Astrocyte of the cerebellum (primary cell): ENCODE data around the gene ANTKMT.

ENCODE experiments used
- DNase-seq: peaks from one replicate; pipeline ENCODE4 v3.0.0-alpha.2; 2011; ENCODE audit warnings: low read depth
- H3K4me3 ChIP-seq: 2 replicates; pipeline ENCODE4 v1.5.1; 2011; ENCODE audit warnings: mild to moderate bottlenecking, low read depth, low read length, moderate library complexity
- CTCF ChIP-seq: IDR thresholded peaks from 2 replicates; pipeline ENCODE4 v1.5.1; 2012; ENCODE audit warnings: low read length, low read depth, moderate library complexity, mild to moderate bottlenecking; ENCODE audit errors: missing control alignments
- in situ Hi-C: cut with HindIII; loops from 2 replicates; pipeline ENCODE4 v1.10.0; 2017; ENCODE audit warnings: low sequenced_read_pairs

Gene ANTKMT

GRCh38 chr16:693766-694165, 27.2 kb upstream of the ANTKMT start:
- H3K4me3 ChIP-seq = no peak overlapping the region
- in situ Hi-C loops = no loop called here
- no peak for TF ChIP-seq CTCF
- no peak for DNase-seq

GRCh38 chr16:694187-694862, 26.6 kb upstream of the ANTKMT start:
- no peak for DNase-seq
- TF ChIP-seq CTCF = no peak
- in situ Hi-C loops = no loop called here
- no peak overlapping the region for H3K4me3 ChIP-seq

- DNase-seq = no peak
- no peak overlapping the region for H3K4me3 ChIP-seq
- in situ Hi-C loops = no loop called here
- TF ChIP-seq CTCF = no peak
Measured at GRCh38 chr16:694863-695354, 26.0 kb upstream of the ANTKMT start.

- no peak for TF ChIP-seq CTCF
- no peak for DNase-seq
- in situ Hi-C loops = no loop called here
- H3K4me3 ChIP-seq = no peak overlapping the region
Measured at GRCh38 chr16:695355-696089, 25.4 kb upstream of the ANTKMT start.

- in situ Hi-C loops = no loop called here
- no peak overlapping the region for H3K4me3 ChIP-seq
- DNase-seq = no peak
- TF ChIP-seq CTCF = no peak
Measured at GRCh38 chr16:698911-699671, 21.9 kb upstream of the ANTKMT start.
